IMR-90 (cell line): ENCODE results near the gene DDX21. TPM values are rescaled to one million over a fixed set of nuclear protein-coding genes. Genes with fewer than 3 reads are reported as not detected.
"Not testable (repeated sequence)": the region's sequence is repeated elsewhere in the genome, so short reads cannot be mapped to it uniquely, and the experiment has no call there.

Source experiments
- ATAC-seq: fragments of 200-7000 bp; cut with Tn5 transposase; 2 replicates; pipeline ENCODE4 v1.9.1; 2020; ENCODE audit warnings: low read depth, mild to moderate bottlenecking, moderate library complexity
- BruUV-seq: library from RNA; stranded (reverse); fragments of 400-500 nt; replicated peaks from 2 replicates; lab custom pipeline; 2021; lab: Mats Ljungman, UMichigan
- CTCF ChIA-PET: fragments of 300-600 bp; formaldehyde crosslinking; extraction: SDS; loops from one replicate; lab custom pipeline; 2021; ENCODE audit warnings: antibody characterized with exemption; lab: Yijun Ruan, JAX
- POLR2A ChIA-PET: fragments of 300-600 bp; sonication (Branson Sonifier 250); formaldehyde crosslinking; loops from one replicate; lab custom pipeline; 2022; ENCODE audit warnings: antibody characterized with exemption; ENCODE audit not compliant: unreplicated experiment; lab: Charles Lee
- DNase-seq: peaks from one replicate; pipeline ENCODE4 v3.0.0; 2013
- H2AFZ ChIP-seq: replicated peaks from 2 replicates; pipeline ENCODE3; 2013; ENCODE audit warnings: low read length, mild to moderate bottlenecking; ENCODE audit not compliant: poor library complexity
- H2AK5ac ChIP-seq: 2 replicates; pipeline ENCODE4 v1.6.1; 2013; ENCODE audit warnings: low read depth, low read length, inconsistent platforms
- H2AK9ac ChIP-seq: replicated peaks from 2 replicates; pipeline ENCODE3; 2013; ENCODE audit warnings: mild to moderate bottlenecking, low read depth, low read length, moderate library complexity; ENCODE audit not compliant: poor library complexity
- H2BK120ac ChIP-seq: 2 replicates; pipeline ENCODE4 v1.6.1; 2013; ENCODE audit warnings: low read depth, low read length, inconsistent platforms
- H2BK15ac ChIP-seq: 3 replicates; pipeline ENCODE4 v1.6.1; 2013; ENCODE audit warnings: low read depth, low read length, inconsistent platforms
- H2BK20ac ChIP-seq: 2 replicates; pipeline ENCODE4 v1.6.1; 2013; ENCODE audit warnings: low read depth, mild to moderate bottlenecking, inconsistent platforms, low read length, moderate library complexity
- H2BK5ac ChIP-seq: 2 replicates; pipeline ENCODE4 v1.6.1; 2013; ENCODE audit warnings: mild to moderate bottlenecking, low read depth, low read length, inconsistent platforms; ENCODE audit not compliant: poor library complexity, severe bottlenecking
- H3K14ac ChIP-seq: replicated peaks from 2 replicates; pipeline ENCODE4 v1.6.1; 2013; ENCODE audit warnings: low read depth, low read length, inconsistent platforms
- H3K18ac ChIP-seq: 2 replicates; pipeline ENCODE4 v1.6.1; 2013; ENCODE audit warnings: low read depth, low read length, control low read depth
- H3K23ac ChIP-seq: 2 replicates; pipeline ENCODE4 v1.6.1; 2013; ENCODE audit warnings: low read depth, low read length, inconsistent platforms
- H3K27ac ChIP-seq: 2 replicates; pipeline ENCODE4 v1.5.1; 2013; ENCODE audit warnings: mild to moderate bottlenecking, control low read depth, low read length; ENCODE audit not compliant: insufficient read depth
- H3K27me3 ChIP-seq: 2 replicates; pipeline ENCODE4 v1.6.1; 2013; ENCODE audit warnings: low read length; ENCODE audit not compliant: control insufficient read depth, insufficient read depth
- H3K36me3 ChIP-seq: 2 replicates; pipeline ENCODE4 v1.6.1; 2013; ENCODE audit warnings: low read length, mixed read lengths; ENCODE audit not compliant: control insufficient read depth, insufficient read depth
- H3K4ac ChIP-seq: 2 replicates; pipeline ENCODE4 v1.6.1; 2013; ENCODE audit warnings: low read depth, low read length, inconsistent platforms
- H3K4me1 ChIP-seq: 2 replicates; pipeline ENCODE4 v1.6.1; 2013; ENCODE audit warnings: low read length, mixed read lengths; ENCODE audit not compliant: control insufficient read depth, insufficient read depth
- H3K4me2 ChIP-seq: 2 replicates; pipeline ENCODE4 v1.6.1; 2013; ENCODE audit warnings: low read depth, mild to moderate bottlenecking, control low read depth, low read length, moderate library complexity
- H3K4me3 ChIP-seq: 2 replicates; pipeline ENCODE4 v1.5.1; 2013; ENCODE audit warnings: low read depth, mild to moderate bottlenecking, control low read depth, low read length, moderate library complexity; ENCODE audit not compliant: insufficient read depth
- H3K56ac ChIP-seq: 2 replicates; pipeline ENCODE4 v1.6.1; 2013; ENCODE audit warnings: low read length, inconsistent platforms; ENCODE audit not compliant: insufficient read depth; ENCODE audit errors: extremely low read depth
- H3K79me1 ChIP-seq, 2 experiments: 2 replicates each; pipeline ENCODE4 v1.6.1; 2013; ENCODE audit warnings: low read length in 2 of 2, inconsistent platforms in 1 of 2, low read depth in 1 of 2
- H3K9ac ChIP-seq: 2 replicates; pipeline ENCODE4 v1.6.1; 2013; ENCODE audit warnings: low read depth, low read length, control low read depth
- H3K9me1 ChIP-seq: 2 replicates; pipeline ENCODE4 v1.6.1; 2013; ENCODE audit warnings: low read length, inconsistent platforms; ENCODE audit not compliant: insufficient read depth
- H3K9me3 ChIP-seq: 2 replicates; pipeline ENCODE4 v1.6.1; 2013; ENCODE audit warnings: low read length; ENCODE audit not compliant: control insufficient read depth, insufficient read depth
- H4K20me1 ChIP-seq: 2 replicates; pipeline ENCODE4 v1.6.1; 2013; ENCODE audit warnings: low read length, inconsistent platforms; ENCODE audit not compliant: insufficient read depth
- H4K5ac ChIP-seq: 2 replicates; pipeline ENCODE4 v1.6.1; 2013; ENCODE audit warnings: mild to moderate bottlenecking, low read depth, low read length, control low read depth
- H4K8ac ChIP-seq, 2 experiments: 2 replicates each; pipeline ENCODE4 v1.6.1; 2013; ENCODE audit warnings: low read depth in 2 of 2, low read length in 2 of 2, control low read depth in 1 of 2, inconsistent platforms in 1 of 2
- H4K91ac ChIP-seq: 2 replicates; pipeline ENCODE4 v1.6.1; 2013; ENCODE audit warnings: low read depth, low read length, inconsistent platforms; ENCODE audit not compliant: insufficient read depth
- CEBPB ChIP-seq: IDR thresholded peaks from 2 replicates; pipeline ENCODE4 v1.6.1; 2012; ENCODE audit warnings: low read depth, low read length, improper control_type of control experiment
- CHD1 ChIP-seq: IDR thresholded peaks from 2 replicates; pipeline ENCODE4 v1.6.1; 2012; ENCODE audit warnings: low read depth, low read length, improper control_type of control experiment
- FOS ChIP-seq: fragments of 150-350 bp; IDR thresholded peaks from 2 replicates; pipeline ENCODE4 v1.6.1; 2016; ENCODE audit warnings: low read depth, low read length
- RAD21 ChIP-seq: IDR thresholded peaks from 2 replicates; pipeline ENCODE4 v1.6.1; 2012; ENCODE audit warnings: low read length, improper control_type of control experiment
- WGBS, 2 experiments: methylation state at CpG; one replicate each; pipeline versions ENCODE4 v1.1.5 to v1.1.7; 2013; ENCODE audit warnings: missing lambda C conversion rate in 2 of 2; ENCODE audit not compliant: insufficient read length in 1 of 2; ENCODE audit errors: extremely low coverage in 2 of 2; 5-methylcytosine and 5-hydroxymethylcytosine counted together
- dilution Hi-C: fragments of 300-500 bp; cut with HindIII; formaldehyde crosslinking; loops from one replicate; pipeline ENCODE4 v1.14.3; 2018; ENCODE audit warnings: low sequenced_read_pairs; ENCODE audit not compliant: unreplicated experiment
- in situ Hi-C: fragments of 300-500 bp; cut with MboI; formaldehyde crosslinking; loops from 3 replicates; pipeline ENCODE4 v1.14.3; 2019; ENCODE audit warnings: low sequenced_read_pairs, inconsistent platforms, mixed read lengths
- intact Hi-C: fragments of 100-400 bp; cut with micrococcal nuclease; formaldehyde crosslinking; loops from 2 replicates; pipeline ENCODE4 v1.10.0; 2022
- polyA plus RNA-seq, 3 experiments: library from polyadenylated mRNA; depleted of rRNA; stranded (reverse); fragments of >200 nt; gene quantifications; 2 replicates each; pipeline ENCODE4 v1.2.3, GENCODE V29; 2012; ENCODE audit warnings: low replicate concordance in 1 of 3
- total RNA-seq: library from RNA; depleted of rRNA; stranded (reverse); fragments of >200 nt; gene quantifications from 2 replicates; pipeline ENCODE4 v1.2.3, GENCODE V29; 2012

Gene DDX21
- total and polyA plus RNA-seq, 2 of the 4 experiments (the other 2 are of a cell fraction): 43.2 to 73.7 TPM

GRCh38 chr10:68925489-68925888 is 30.5 kb upstream of the DDX21 start (continued):
- TF ChIP-seq RAD21: no peak
- no peak for TF ChIP-seq CEBPB
- no peak for TF ChIP-seq CHD1
- no peak for TF ChIP-seq FOS

- H4K8ac ChIP-seq, H4K20me1 ChIP-seq, H3K4me1 ChIP-seq, H3K4me2 ChIP-seq, dilution Hi-C loops, POLR2A ChIA-PET, H2AK9ac ChIP-seq, H3K27me3 ChIP-seq, intact Hi-C loops, H3K4ac ChIP-seq, H3K18ac ChIP-seq, H2AFZ ChIP-seq, H4K91ac ChIP-seq, H2BK5ac ChIP-seq, H2BK120ac ChIP-seq, H4K5ac ChIP-seq, H3K9ac ChIP-seq, H2BK15ac ChIP-seq, in situ Hi-C loops, H3K9me1 ChIP-seq, H3K9me3 ChIP-seq, ATAC-seq, H2BK20ac ChIP-seq, H2AK5ac ChIP-seq, DNase-seq, H3K4me3 ChIP-seq, H3K56ac ChIP-seq, H3K14ac ChIP-seq, H3K27ac ChIP-seq, H3K23ac ChIP-seq, CTCF ChIA-PET, BruUV-seq: not testable (repeated sequence)
- Histone ChIP-seq H3K36me3 (peaks cover 12% of the 10 kb centered on the region), H3K79me1 (peaks cover 19 to 32% of the 10 kb centered on the region in 2 experiments)
- WGBS, 2 experiments: no CpG with 5 or more reads among the region's 2 CpGs
These were observed 26.8 kb upstream of the DDX21 start for GRCh38 chr10:68929157-68929556.

- H2AFZ ChIP-seq, H3K4me2 ChIP-seq, intact Hi-C loops, dilution Hi-C loops, H3K14ac ChIP-seq, H3K9me3 ChIP-seq, H4K91ac ChIP-seq, H3K9ac ChIP-seq, H3K18ac ChIP-seq, H3K23ac ChIP-seq, H4K5ac ChIP-seq, H2AK5ac ChIP-seq, H3K27me3 ChIP-seq, H3K4me1 ChIP-seq, H2BK15ac ChIP-seq, H2BK20ac ChIP-seq, H2BK120ac ChIP-seq, H3K4me3 ChIP-seq, DNase-seq, H3K27ac ChIP-seq, ATAC-seq, H2AK9ac ChIP-seq, H4K20me1 ChIP-seq, BruUV-seq, H3K56ac ChIP-seq, H3K9me1 ChIP-seq, H2BK5ac ChIP-seq, CTCF ChIA-PET, POLR2A ChIA-PET, in situ Hi-C loops, H4K8ac ChIP-seq, H3K4ac ChIP-seq: not testable (repeated sequence)
- peaks cover 11% of the 10 kb centered on the region for H3K36me3 ChIP-seq
- WGBS, 2 experiments: no CpG with 5 or more reads among the region's 8 CpGs
- H3K79me1 ChIP-seq: peaks cover 13 to 24% of the 10 kb centered on the region in 2 experiments
These were observed 26.1 kb upstream of the DDX21 start for GRCh38 chr10:68929888-68930287.
